IMR-90 (cell line): ENCODE measurements around the gene PRSS21. TPM values are rescaled to one million over a fixed set of nuclear protein-coding genes. Genes with fewer than 3 reads are reported as not detected.

Source experiments
- ATAC-seq: fragments of 200-7000 bp; cut with Tn5 transposase; 2 replicates; pipeline ENCODE4 v1.9.1; 2020; ENCODE audit warnings: low read depth, mild to moderate bottlenecking, moderate library complexity
- BruUV-seq: library from RNA; stranded (reverse); fragments of 400-500 nt; replicated peaks from 2 replicates; lab custom pipeline; 2021; lab: Mats Ljungman, UMichigan
- CTCF ChIA-PET: fragments of 300-600 bp; formaldehyde crosslinking; extraction: SDS; loops from one replicate; lab custom pipeline; 2021; ENCODE audit warnings: antibody characterized with exemption; lab: Yijun Ruan, JAX
- POLR2A ChIA-PET: fragments of 300-600 bp; sonication (Branson Sonifier 250); formaldehyde crosslinking; loops from one replicate; lab custom pipeline; 2022; ENCODE audit warnings: antibody characterized with exemption; ENCODE audit not compliant: unreplicated experiment; lab: Charles Lee
- DNase-seq: peaks from one replicate; pipeline ENCODE4 v3.0.0; 2013
- H2AFZ ChIP-seq: replicated peaks from 2 replicates; pipeline ENCODE3; 2013; ENCODE audit warnings: low read length, mild to moderate bottlenecking; ENCODE audit not compliant: poor library complexity
- H2AK5ac ChIP-seq: 2 replicates; pipeline ENCODE4 v1.6.1; 2013; ENCODE audit warnings: low read depth, low read length, inconsistent platforms
- H2AK9ac ChIP-seq: replicated peaks from 2 replicates; pipeline ENCODE3; 2013; ENCODE audit warnings: mild to moderate bottlenecking, low read depth, low read length, moderate library complexity; ENCODE audit not compliant: poor library complexity
- H2BK120ac ChIP-seq: 2 replicates; pipeline ENCODE4 v1.6.1; 2013; ENCODE audit warnings: low read depth, low read length, inconsistent platforms
- H2BK15ac ChIP-seq: 3 replicates; pipeline ENCODE4 v1.6.1; 2013; ENCODE audit warnings: low read depth, low read length, inconsistent platforms
- H2BK20ac ChIP-seq: 2 replicates; pipeline ENCODE4 v1.6.1; 2013; ENCODE audit warnings: low read depth, mild to moderate bottlenecking, inconsistent platforms, low read length, moderate library complexity
- H2BK5ac ChIP-seq: 2 replicates; pipeline ENCODE4 v1.6.1; 2013; ENCODE audit warnings: mild to moderate bottlenecking, low read depth, low read length, inconsistent platforms; ENCODE audit not compliant: poor library complexity, severe bottlenecking
- H3K14ac ChIP-seq: replicated peaks from 2 replicates; pipeline ENCODE4 v1.6.1; 2013; ENCODE audit warnings: low read depth, low read length, inconsistent platforms
- H3K18ac ChIP-seq: 2 replicates; pipeline ENCODE4 v1.6.1; 2013; ENCODE audit warnings: low read depth, low read length, control low read depth
- H3K23ac ChIP-seq: 2 replicates; pipeline ENCODE4 v1.6.1; 2013; ENCODE audit warnings: low read depth, low read length, inconsistent platforms
- H3K27ac ChIP-seq: 2 replicates; pipeline ENCODE4 v1.5.1; 2013; ENCODE audit warnings: mild to moderate bottlenecking, control low read depth, low read length; ENCODE audit not compliant: insufficient read depth
- H3K27me3 ChIP-seq: 2 replicates; pipeline ENCODE4 v1.6.1; 2013; ENCODE audit warnings: low read length; ENCODE audit not compliant: control insufficient read depth, insufficient read depth
- H3K36me3 ChIP-seq: 2 replicates; pipeline ENCODE4 v1.6.1; 2013; ENCODE audit warnings: low read length, mixed read lengths; ENCODE audit not compliant: control insufficient read depth, insufficient read depth
- H3K4ac ChIP-seq: 2 replicates; pipeline ENCODE4 v1.6.1; 2013; ENCODE audit warnings: low read depth, low read length, inconsistent platforms
- H3K4me1 ChIP-seq: 2 replicates; pipeline ENCODE4 v1.6.1; 2013; ENCODE audit warnings: low read length, mixed read lengths; ENCODE audit not compliant: control insufficient read depth, insufficient read depth
- H3K4me2 ChIP-seq: 2 replicates; pipeline ENCODE4 v1.6.1; 2013; ENCODE audit warnings: low read depth, mild to moderate bottlenecking, control low read depth, low read length, moderate library complexity
- H3K4me3 ChIP-seq: 2 replicates; pipeline ENCODE4 v1.5.1; 2013; ENCODE audit warnings: low read depth, mild to moderate bottlenecking, control low read depth, low read length, moderate library complexity; ENCODE audit not compliant: insufficient read depth
- H3K56ac ChIP-seq: 2 replicates; pipeline ENCODE4 v1.6.1; 2013; ENCODE audit warnings: low read length, inconsistent platforms; ENCODE audit not compliant: insufficient read depth; ENCODE audit errors: extremely low read depth
- H3K79me1 ChIP-seq, 2 experiments: 2 replicates each; pipeline ENCODE4 v1.6.1; 2013; ENCODE audit warnings: low read length in 2 of 2, inconsistent platforms in 1 of 2, low read depth in 1 of 2
- H3K9ac ChIP-seq: 2 replicates; pipeline ENCODE4 v1.6.1; 2013; ENCODE audit warnings: low read depth, low read length, control low read depth
- H3K9me1 ChIP-seq: 2 replicates; pipeline ENCODE4 v1.6.1; 2013; ENCODE audit warnings: low read length, inconsistent platforms; ENCODE audit not compliant: insufficient read depth
- H3K9me3 ChIP-seq: 2 replicates; pipeline ENCODE4 v1.6.1; 2013; ENCODE audit warnings: low read length; ENCODE audit not compliant: control insufficient read depth, insufficient read depth
- H4K20me1 ChIP-seq: 2 replicates; pipeline ENCODE4 v1.6.1; 2013; ENCODE audit warnings: low read length, inconsistent platforms; ENCODE audit not compliant: insufficient read depth
- H4K5ac ChIP-seq: 2 replicates; pipeline ENCODE4 v1.6.1; 2013; ENCODE audit warnings: mild to moderate bottlenecking, low read depth, low read length, control low read depth
- H4K8ac ChIP-seq, 2 experiments: 2 replicates each; pipeline ENCODE4 v1.6.1; 2013; ENCODE audit warnings: low read depth in 2 of 2, low read length in 2 of 2, control low read depth in 1 of 2, inconsistent platforms in 1 of 2
- H4K91ac ChIP-seq: 2 replicates; pipeline ENCODE4 v1.6.1; 2013; ENCODE audit warnings: low read depth, low read length, inconsistent platforms; ENCODE audit not compliant: insufficient read depth
- CEBPB ChIP-seq: IDR thresholded peaks from 2 replicates; pipeline ENCODE4 v1.6.1; 2012; ENCODE audit warnings: low read depth, low read length, improper control_type of control experiment
- RAD21 ChIP-seq: IDR thresholded peaks from 2 replicates; pipeline ENCODE4 v1.6.1; 2012; ENCODE audit warnings: low read length, improper control_type of control experiment
- WGBS, 2 experiments: methylation state at CpG; one replicate each; pipeline versions ENCODE4 v1.1.5 to v1.1.7; 2013; ENCODE audit warnings: missing lambda C conversion rate in 2 of 2; ENCODE audit not compliant: insufficient read length in 1 of 2; ENCODE audit errors: extremely low coverage in 2 of 2; 5-methylcytosine and 5-hydroxymethylcytosine counted together
- dilution Hi-C: fragments of 300-500 bp; cut with HindIII; formaldehyde crosslinking; loops from one replicate; pipeline ENCODE4 v1.14.3; 2018; ENCODE audit warnings: low sequenced_read_pairs; ENCODE audit not compliant: unreplicated experiment
- in situ Hi-C: fragments of 300-500 bp; cut with MboI; formaldehyde crosslinking; loops from 3 replicates; pipeline ENCODE4 v1.14.3; 2019; ENCODE audit warnings: low sequenced_read_pairs, inconsistent platforms, mixed read lengths
- intact Hi-C: fragments of 100-400 bp; cut with micrococcal nuclease; formaldehyde crosslinking; loops from 2 replicates; pipeline ENCODE4 v1.10.0; 2022
- polyA plus RNA-seq, 3 experiments: library from polyadenylated mRNA; depleted of rRNA; stranded (reverse); fragments of >200 nt; gene quantifications; 2 replicates each; pipeline ENCODE4 v1.2.3, GENCODE V29; 2012; ENCODE audit warnings: low replicate concordance in 1 of 3
- total RNA-seq: library from RNA; depleted of rRNA; stranded (reverse); fragments of >200 nt; gene quantifications from 2 replicates; pipeline ENCODE4 v1.2.3, GENCODE V29; 2012

Gene PRSS21
- total and polyA plus RNA-seq, 2 of the 4 experiments (the other 2 are of a cell fraction): 0.21 TPM; not detected in 1

- H4K20me1 ChIP-seq: no peaks in the 10 kb centered on the region
- dilution Hi-C loops: no loop called here
- ChIA-PET POLR2A (no interaction called here), CTCF (no interaction called here)
- H2AK5ac ChIP-seq: no peak overlapping the region
- H3K9me1 ChIP-seq: no peaks in the 10 kb centered on the region
- 47% methylated on average over 5 of the region's 17 CpGs; no CpG with 5 or more reads in 1 of the 2 experiments for WGBS, 2 experiments
- H3K14ac ChIP-seq: no peak overlapping the region
- H3K56ac ChIP-seq: no peak overlapping the region
- no peak overlapping the region for H2AFZ ChIP-seq
- H3K4me2 ChIP-seq: no peak overlapping the region
- in situ Hi-C loops: no loop called here
- H2BK5ac ChIP-seq: no peak overlapping the region
- no peak overlapping the region for H3K18ac ChIP-seq
- H3K4me3 ChIP-seq: no peak overlapping the region
- BruUV-seq: no TSS peak
- H4K5ac ChIP-seq: no peak overlapping the region
- no peak overlapping the region for H2BK20ac ChIP-seq
- H3K4me1 ChIP-seq: no peaks in the 10 kb centered on the region
- peaks cover 55% of the 10 kb centered on the region for H3K27me3 ChIP-seq
- no peak overlapping the region for H2AK9ac ChIP-seq
- no peak overlapping the region for H4K91ac ChIP-seq
- H3K27ac ChIP-seq: no peak overlapping the region
- TF ChIP-seq RAD21 (no peak), CEBPB (no peak)
- no peak overlapping the region for H2BK15ac ChIP-seq
- DNase-seq (no peak), ATAC-seq (no peak)
- no peak overlapping the region for H3K9ac ChIP-seq
- H2BK120ac ChIP-seq: no peak overlapping the region
- no peaks in the 10 kb centered on the region for H3K36me3 ChIP-seq
- no peak overlapping the region for H3K23ac ChIP-seq
- H3K79me1 ChIP-seq: no peaks in the 10 kb centered on the region
- intact Hi-C loops: no loop called here
- no peaks in the 10 kb centered on the region for H3K9me3 ChIP-seq
- no peak overlapping the region for H3K4ac ChIP-seq
- no peak overlapping the region for H4K8ac ChIP-seq
These were observed 3.1 kb downstream of the PRSS21 start for GRCh38 chr16:2819939-2820835.
